HEK293 (cell line): Measurements from ENCODE around the gene DNAH9.

Source experiments
- CTCF ChIA-PET: fragments of 350-600 bp; formaldehyde crosslinking; extraction: SDS; loops from one replicate; lab custom pipeline; 2021; ENCODE audit warnings: antibody characterized with exemption; lab: Yijun Ruan, JAX
- POLR2A ChIA-PET: fragments of 300-600 bp; formaldehyde crosslinking; extraction: SDS; loops from one replicate; lab custom pipeline; 2020; ENCODE audit warnings: antibody characterized with exemption, inconsistent platforms; lab: Yijun Ruan, JAX
- H3K27ac ChIP-seq: fragments of 200-500 bp; sonication (Bioruptor generic); 2 replicates; pipeline ENCODE4 v1.5.1; 2014; ENCODE audit warnings: low read depth, low read length, control low read depth, inconsistent platforms; ENCODE audit errors: extremely low read depth
- H3K36me3 ChIP-seq, 2 experiments: fragments of 200-500 bp in 1 of 2; sonication (Bioruptor generic) in 1 of 2; 1 replicate in 1 of 2; 2 replicates in 1 of 2; pipeline ENCODE4 v1.5.1; 2014 to 2017; ENCODE audit warnings: inconsistent platforms in 2 of 2, low read length in 2 of 2; ENCODE audit not compliant: control insufficient read depth in 2 of 2, insufficient read depth in 1 of 2
- H3K4me1 ChIP-seq: fragments of 200-500 bp; sonication (Bioruptor generic); 2 replicates; pipeline ENCODE4 v1.5.1; 2014; ENCODE audit warnings: mild to moderate bottlenecking, low read length, inconsistent platforms; ENCODE audit not compliant: control insufficient read depth, insufficient read depth
- H3K4me3 ChIP-seq: 2 replicates; pipeline ENCODE4 v1.5.1; 2011; ENCODE audit warnings: low read depth, mild to moderate bottlenecking, control low read depth, low read length, moderate library complexity
- H3K9me3 ChIP-seq: fragments of 200-500 bp; sonication (Bioruptor generic); 2 replicates; pipeline ENCODE4 v1.5.1; 2014; ENCODE audit warnings: low read depth, low read length, inconsistent platforms; ENCODE audit not compliant: control insufficient read depth, insufficient read depth
- GLI4 ChIP-seq: fragments of 450-650 bp; formaldehyde crosslinking; IDR thresholded peaks from 2 replicates; pipeline ENCODE4 v1.5.1; 2016; ENCODE audit warnings: missing biosample characterization, missing genetic modification characterization
- KLF10 ChIP-seq: fragments of 450-650 bp; IDR thresholded peaks from 2 replicates; pipeline ENCODE4 v1.5.1; 2018; ENCODE audit warnings: missing biosample characterization, mild to moderate bottlenecking, missing genetic modification characterization
- ZBTB21 ChIP-seq: fragments of 450-650 bp; formaldehyde crosslinking; IDR thresholded peaks from 2 replicates; pipeline ENCODE4 v1.5.1; 2017; ENCODE audit warnings: missing biosample characterization, missing genetic modification characterization
- ZFP3 ChIP-seq: fragments of 450-650 bp; formaldehyde crosslinking; IDR thresholded peaks from 2 replicates; pipeline ENCODE4 v1.5.1; 2016; ENCODE audit warnings: low read depth, missing biosample characterization, missing genetic modification characterization
- ZNF175 ChIP-seq: fragments of 450-650 bp; formaldehyde crosslinking; IDR thresholded peaks from 2 replicates; pipeline ENCODE4 v1.5.1; 2016; ENCODE audit warnings: missing biosample characterization, missing genetic modification characterization
- ZNF214 ChIP-seq: fragments of 450-650 bp; formaldehyde crosslinking; IDR thresholded peaks from 2 replicates; pipeline ENCODE4 v1.5.1; 2017; ENCODE audit warnings: missing biosample characterization, mild to moderate bottlenecking, missing genetic modification characterization, borderline replicate concordance
- ZNF239 ChIP-seq: fragments of 450-650 bp; formaldehyde crosslinking; IDR thresholded peaks from 2 replicates; pipeline ENCODE4 v1.5.1; 2016; ENCODE audit warnings: missing biosample characterization, missing genetic modification characterization
- ZNF335 ChIP-seq: fragments of 450-650 bp; formaldehyde crosslinking; conservative IDR thresholded peaks from 2 replicates; pipeline ENCODE4 v1.5.1; 2016; ENCODE audit warnings: missing biosample characterization, missing genetic modification characterization
- ZNF596 ChIP-seq: fragments of 450-650 bp; IDR thresholded peaks from 2 replicates; pipeline ENCODE4 v1.5.0; 2018; ENCODE audit warnings: missing biosample characterization, mild to moderate bottlenecking, missing genetic modification characterization, moderate library complexity
- ZNF677 ChIP-seq: fragments of 450-650 bp; IDR thresholded peaks from 2 replicates; pipeline ENCODE4 v1.5.0; 2018; ENCODE audit warnings: missing biosample characterization, mild to moderate bottlenecking, missing genetic modification characterization, moderate library complexity
- ZNF792 ChIP-seq: fragments of 450-650 bp; formaldehyde crosslinking; IDR thresholded peaks from 2 replicates; pipeline ENCODE4 v1.5.1; 2016; ENCODE audit warnings: missing biosample characterization, missing genetic modification characterization
- ZNF837 ChIP-seq: fragments of 450-650 bp; formaldehyde crosslinking; IDR thresholded peaks from 2 replicates; pipeline ENCODE4 v1.5.1; 2016; ENCODE audit warnings: missing biosample characterization, missing genetic modification characterization
- ZSCAN4 ChIP-seq: fragments of 450-650 bp; formaldehyde crosslinking; IDR thresholded peaks from 2 replicates; pipeline ENCODE4 v1.5.1; 2017; ENCODE audit warnings: missing biosample characterization, missing genetic modification characterization
- TF ChIP-seq, protein P1 (sequence below): fragments of 450-650 bp; formaldehyde crosslinking; IDR thresholded peaks from 2 replicates; pipeline ENCODE4 v1.5.1; 2016; ENCODE audit warnings: missing biosample characterization, missing genetic modification characterization
- TF ChIP-seq, protein P2 (sequence below): fragments of 450-650 bp; formaldehyde crosslinking; IDR thresholded peaks from 2 replicates; pipeline ENCODE4 v1.5.1; 2016; ENCODE audit warnings: missing biosample characterization, missing genetic modification characterization
- TF ChIP-seq, protein P3 (sequence below): fragments of 450-650 bp; formaldehyde crosslinking; IDR thresholded peaks from 2 replicates; pipeline ENCODE4 v1.5.1; 2017; ENCODE audit warnings: missing biosample characterization, missing genetic modification characterization

Gene DNAH9

GRCh38 chr17:11852231-11852630 lies 254.0 kb downstream of the DNAH9 start:
- Histone ChIP-seq H3K27ac (no peak overlapping the region), H3K4me1 (no peaks in the 10 kb centered on the region)
- TF ChIP-seq ZNF335 (tag by site-specific recombination) (no peak), KLF10 (tag by site-specific recombination) (no peak), ZNF214 (no peak), GLI4 (tag by site-specific recombination) (no peak), ZBTB21 (tag by site-specific recombination) (no peak), ZNF792 (no peak), ZFP3 (tag by site-specific recombination) (no peak), ZNF596 (no peak), ZNF677 (tag by site-specific recombination) (no peak), ZNF837 (tag by site-specific recombination) (no peak)
- TF ChIP-seq, protein P1, sequence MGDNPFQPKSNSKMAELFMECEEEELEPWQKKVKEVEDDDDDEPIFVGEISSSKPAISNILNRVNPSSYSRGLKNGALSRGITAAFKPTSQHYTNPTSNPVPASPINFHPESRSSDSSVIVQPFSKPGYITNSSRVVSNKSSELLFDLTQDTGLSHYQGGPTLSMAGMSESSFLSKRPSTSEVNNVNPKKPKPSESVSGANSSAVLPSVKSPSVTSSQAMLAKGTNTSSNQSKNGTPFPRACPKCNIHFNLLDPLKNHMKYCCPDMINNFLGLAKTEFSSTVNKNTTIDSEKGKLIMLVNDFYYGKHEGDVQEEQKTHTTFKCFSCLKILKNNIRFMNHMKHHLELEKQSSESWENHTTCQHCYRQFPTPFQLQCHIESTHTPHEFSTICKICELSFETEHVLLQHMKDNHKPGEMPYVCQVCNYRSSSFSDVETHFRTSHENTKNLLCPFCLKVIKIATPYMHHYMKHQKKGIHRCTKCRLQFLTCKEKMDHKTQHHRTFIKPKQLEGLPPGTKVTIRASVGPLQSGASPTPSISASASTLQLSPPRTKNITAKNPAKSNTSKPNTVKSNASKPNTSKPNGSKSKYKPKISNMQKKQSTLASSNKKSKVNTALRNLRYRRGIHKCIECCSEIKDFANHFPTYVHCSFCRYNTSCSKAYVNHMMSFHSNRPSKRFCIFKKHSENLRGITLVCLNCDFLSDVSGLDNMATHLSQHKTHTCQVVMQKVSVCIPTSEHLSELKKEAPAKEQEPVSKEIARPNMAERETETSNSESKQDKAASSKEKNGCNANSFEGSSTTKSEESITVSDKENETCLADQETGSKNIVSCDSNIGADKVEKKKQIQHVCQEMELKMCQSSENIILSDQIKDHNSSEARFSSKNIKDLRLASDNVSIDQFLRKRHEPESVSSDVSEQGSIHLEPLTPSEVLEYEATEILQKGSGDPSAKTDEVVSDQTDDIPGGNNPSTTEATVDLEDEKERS (tag by site-specific recombination), result no peak
- TF ChIP-seq, protein P2, sequence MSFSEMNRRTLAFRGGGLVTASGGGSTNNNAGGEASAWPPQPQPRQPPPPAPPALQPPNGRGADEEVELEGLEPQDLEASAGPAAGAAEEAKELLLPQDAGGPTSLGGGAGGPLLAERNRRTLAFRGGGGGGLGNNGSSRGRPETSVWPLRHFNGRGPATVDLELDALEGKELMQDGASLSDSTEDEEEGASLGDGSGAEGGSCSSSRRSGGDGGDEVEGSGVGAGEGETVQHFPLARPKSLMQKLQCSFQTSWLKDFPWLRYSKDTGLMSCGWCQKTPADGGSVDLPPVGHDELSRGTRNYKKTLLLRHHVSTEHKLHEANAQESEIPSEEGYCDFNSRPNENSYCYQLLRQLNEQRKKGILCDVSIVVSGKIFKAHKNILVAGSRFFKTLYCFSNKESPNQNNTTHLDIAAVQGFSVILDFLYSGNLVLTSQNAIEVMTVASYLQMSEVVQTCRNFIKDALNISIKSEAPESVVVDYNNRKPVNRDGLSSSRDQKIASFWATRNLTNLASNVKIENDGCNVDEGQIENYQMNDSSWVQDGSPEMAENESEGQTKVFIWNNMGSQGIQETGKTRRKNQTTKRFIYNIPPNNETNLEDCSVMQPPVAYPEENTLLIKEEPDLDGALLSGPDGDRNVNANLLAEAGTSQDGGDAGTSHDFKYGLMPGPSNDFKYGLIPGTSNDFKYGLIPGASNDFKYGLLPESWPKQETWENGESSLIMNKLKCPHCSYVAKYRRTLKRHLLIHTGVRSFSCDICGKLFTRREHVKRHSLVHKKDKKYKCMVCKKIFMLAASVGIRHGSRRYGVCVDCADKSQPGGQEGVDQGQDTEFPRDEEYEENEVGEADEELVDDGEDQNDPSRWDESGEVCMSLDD (tag by site-specific recombination), result no peak
- TF ChIP-seq, protein P3, sequence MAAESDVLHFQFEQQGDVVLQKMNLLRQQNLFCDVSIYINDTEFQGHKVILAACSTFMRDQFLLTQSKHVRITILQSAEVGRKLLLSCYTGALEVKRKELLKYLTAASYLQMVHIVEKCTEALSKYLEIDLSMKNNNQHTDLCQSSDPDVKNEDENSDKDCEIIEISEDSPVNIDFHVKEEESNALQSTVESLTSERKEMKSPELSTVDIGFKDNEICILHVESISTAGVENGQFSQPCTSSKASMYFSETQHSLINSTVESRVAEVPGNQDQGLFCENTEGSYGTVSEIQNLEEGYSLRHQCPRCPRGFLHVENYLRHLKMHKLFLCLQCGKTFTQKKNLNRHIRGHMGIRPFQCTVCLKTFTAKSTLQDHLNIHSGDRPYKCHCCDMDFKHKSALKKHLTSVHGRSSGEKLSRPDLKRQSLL (tag by site-specific recombination), result no peak
- TF ChIP-seq, all 188 proteins: peak for 0
- H3K36me3 ChIP-seq, result no peaks in the 10 kb centered on the region
- ChIA-PET CTCF (interaction anchor here (1.2 kb wide), 1 partner anchor 208 kb away, joined by 4 read pairs; no protein-coding TSS in a partner anchor), POLR2A (no interaction called here)
- H3K9me3 ChIP-seq, result no peaks in the 10 kb centered on the region
- no peak overlapping the region for H3K4me3 ChIP-seq

- Histone ChIP-seq H3K9me3 (no peaks in the 10 kb centered on the region), H3K27ac (no peak overlapping the region), H3K36me3 (no peaks in the 10 kb centered on the region), H3K4me1 (no peaks in the 10 kb centered on the region), H3K4me3 (no peak overlapping the region)
- ChIA-PET CTCF (no interaction called here), POLR2A (no interaction called here)
- TF ChIP-seq ZNF175 (tag by site-specific recombination) (no peak), ZSCAN4 (no peak), ZNF239 (no peak)
Measured at GRCh38 chr17:11852912-11853311, 254.6 kb downstream of the DNAH9 start.
